PC-3 (cell line): ENCODE measurements around the gene TBL3. TPM values are rescaled to one million over a fixed set of nuclear protein-coding genes. Genes with fewer than 3 reads are reported as not detected.

Source experiments
- ATAC-seq: fragments of 200-7000 bp; cut with Tn5 transposase; 2 replicates; pipeline ENCODE4 v1.9.1; 2020; ENCODE audit warnings: mild to moderate bottlenecking, moderate library complexity
- BruUV-seq: library from RNA; stranded (reverse); fragments of 400-500 nt; replicated peaks from 2 replicates; lab custom pipeline; 2021; lab: Mats Ljungman, UMichigan
- CTCF ChIA-PET: fragments of 300-600 bp; sonication (Branson Sonifier 250); formaldehyde crosslinking; loops from one replicate; lab custom pipeline; 2022; ENCODE audit warnings: antibody characterized with exemption; lab: Charles Lee
- POLR2A ChIA-PET: fragments of 300-600 bp; sonication (Branson Sonifier 250); formaldehyde crosslinking; loops from one replicate; lab custom pipeline; 2022; ENCODE audit warnings: antibody characterized with exemption; ENCODE audit not compliant: unreplicated experiment; lab: Charles Lee
- DNase-seq: peaks from one replicate; pipeline ENCODE4 v3.0.0-alpha.2; 2015
- H2AFZ ChIP-seq: fragments of 300-600 bp; sonication (generic); 2 replicates; pipeline ENCODE4 v1.6.0; 2016; ENCODE audit warnings: antibody characterized with exemption, low read length
- H3F3A ChIP-seq: fragments of 300-600 bp; sonication (generic); one replicate; pipeline ENCODE4 v1.6.0; 2017; ENCODE audit warnings: antibody characterized with exemption, low read length, control low read depth, mild to moderate bottlenecking; ENCODE audit not compliant: unreplicated experiment
- H3K27ac ChIP-seq: fragments of 300-600 bp; sonication (generic); 2 replicates; pipeline ENCODE4 v1.5.1; 2016; ENCODE audit warnings: mild to moderate bottlenecking, low read length
- H3K27me3 ChIP-seq: fragments of 300-600 bp; sonication (generic); 2 replicates; pipeline ENCODE4 v1.6.1; 2016; ENCODE audit warnings: low read length, mixed read lengths
- H3K36me3 ChIP-seq: fragments of 300-600 bp; sonication (generic); 2 replicates; pipeline ENCODE4 v1.6.1; 2016; ENCODE audit warnings: low read depth, mixed run types, low read length, mixed read lengths
- H3K4me1 ChIP-seq: fragments of 300-600 bp; sonication (generic); 2 replicates; pipeline ENCODE4 v1.5.1; 2016; ENCODE audit warnings: low read length; ENCODE audit not compliant: insufficient read depth
- H3K4me2 ChIP-seq: fragments of 300-600 bp; sonication (generic); 2 replicates; pipeline ENCODE4 v1.6.0; 2016; ENCODE audit warnings: low read length
- H3K4me3 ChIP-seq: fragments of 300-600 bp; sonication (generic); 2 replicates; pipeline ENCODE4 v1.5.1; 2016; ENCODE audit warnings: mild to moderate bottlenecking, low read length, mixed read lengths
- H3K79me2 ChIP-seq: fragments of 300-600 bp; sonication (generic); 2 replicates; pipeline ENCODE4 v1.6.1; 2017; ENCODE audit warnings: low read length, mixed read lengths
- H3K9ac ChIP-seq: fragments of 300-600 bp; sonication (generic); 2 replicates; pipeline ENCODE4 v1.6.0; 2016; ENCODE audit warnings: mild to moderate bottlenecking, low read length
- H3K9me2 ChIP-seq: fragments of 300-600 bp; sonication (generic); replicated peaks from 2 replicates; pipeline ENCODE4 v1.6.1; 2016; ENCODE audit warnings: mixed run types, low read length, mixed read lengths
- H3K9me3 ChIP-seq: fragments of 300-600 bp; sonication (generic); 2 replicates; pipeline ENCODE4 v1.6.1; 2016; ENCODE audit warnings: low read length, mixed read lengths
- H4K20me1 ChIP-seq: fragments of 300-600 bp; sonication (generic); 2 replicates; pipeline ENCODE4 v1.6.1; 2016; ENCODE audit warnings: low read length, mixed read lengths
- EZH2 ChIP-seq: fragments of 300-600 bp; sonication (generic); IDR thresholded peaks from one replicate; pipeline ENCODE4 v1.6.1; 2017; ENCODE audit warnings: antibody characterized with exemption, mild to moderate bottlenecking, low read length; ENCODE audit not compliant: unreplicated experiment
- EZH2phosphoT487 ChIP-seq: fragments of 300-600 bp; sonication (generic); IDR thresholded peaks from 2 replicates; pipeline ENCODE4 v1.6.1; 2018; ENCODE audit warnings: mild to moderate bottlenecking, antibody characterized with exemption, low read length, borderline replicate concordance
- intact Hi-C: fragments of 100-400 bp; cut with micrococcal nuclease; formaldehyde crosslinking; loops from 2 replicates; pipeline ENCODE4 v1.9.0; 2023
- total RNA-seq: library from RNA; depleted of rRNA; stranded (reverse); fragments of >200 nt; gene quantifications from 2 replicates; pipeline ENCODE4 v1.2.3, GENCODE V29; 2014
- TF ChIP-seq, protein P1 (sequence below): fragments of 300-600 bp; sonication (generic); conservative IDR thresholded peaks from 2 replicates; pipeline ENCODE4 v1.5.1; 2017; ENCODE audit warnings: antibody characterized with exemption, low read depth, mild to moderate bottlenecking, low read length

The TBL3 gene
- total RNA-seq, 1 experiment from 2014 or later = 71.5 TPM

DNA sequence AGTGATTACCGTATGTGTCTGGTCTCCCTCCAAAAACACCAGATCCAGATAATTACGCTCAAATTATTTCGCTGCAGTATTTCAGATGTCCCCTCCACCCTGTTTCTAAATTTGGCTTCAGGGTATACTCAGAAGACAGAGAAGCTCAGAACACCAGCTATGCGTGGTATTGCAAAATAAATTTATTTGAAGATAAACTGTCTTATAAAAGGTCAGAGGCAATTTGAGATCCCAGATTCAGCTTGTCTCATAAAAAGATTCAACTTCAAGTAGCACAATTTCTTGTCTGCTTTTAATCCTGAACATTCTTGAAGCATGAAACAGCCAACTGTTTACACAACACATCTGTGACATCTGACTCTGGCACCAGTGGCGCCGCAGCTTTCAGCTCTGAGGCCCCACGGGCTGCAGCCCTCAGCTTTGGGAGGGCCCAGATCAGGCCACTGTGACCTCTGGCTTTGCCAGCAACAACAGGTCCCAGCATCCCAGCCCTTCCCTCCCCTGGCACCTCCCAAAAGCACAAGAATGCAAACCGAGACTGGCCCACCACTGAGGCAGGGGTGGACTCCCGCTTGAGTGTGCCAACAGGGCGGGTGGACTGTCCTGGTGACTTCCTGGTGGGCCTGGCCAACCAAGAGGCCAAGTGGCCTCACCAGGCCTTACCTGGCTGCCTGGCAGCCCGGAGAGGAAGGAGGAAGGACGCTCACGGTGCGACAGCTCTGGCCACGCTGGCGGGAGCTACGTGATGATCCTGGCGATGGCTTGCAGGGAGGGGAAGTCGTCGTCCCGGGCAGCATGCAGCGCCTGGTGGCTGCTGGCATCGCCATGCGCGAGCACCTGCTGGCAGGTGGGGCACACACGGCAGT lies 25.9 kb downstream of the TBL3 start:
- DNase-seq (no peak), ATAC-seq (no peak)
- no peak overlapping the region for H3K27ac ChIP-seq
- peaks cover 4% of the 10 kb centered on the region; the same call in 1 of the 2 replicates for H3K4me1 ChIP-seq
- H3K9me3 ChIP-seq = no peaks in the 10 kb centered on the region
- no peak overlapping the region for H3K4me2 ChIP-seq
- ChIA-PET POLR2A (no interaction called here), CTCF (interaction anchor here (0.5 kb wide), 1 partner anchor 168 kb away, joined by 3 read pairs; no protein-coding TSS in a partner anchor)
- peaks cover 3% of the 10 kb centered on the region; the same call in 1 of the 2 replicates for H3K36me3 ChIP-seq
- H3K9ac ChIP-seq = no peak overlapping the region
- intact Hi-C loops = no loop called here
- no peak overlapping the region for H3K4me3 ChIP-seq
- H3K9me2 ChIP-seq = no peaks in the 10 kb centered on the region
- H3K27me3 ChIP-seq = no peaks in the 10 kb centered on the region
- TSS peak; percentile 25 for BruUV-seq
- H3K79me2 ChIP-seq = no peaks in the 10 kb centered on the region
- H3F3A ChIP-seq = no peaks in the 10 kb centered on the region
- TF ChIP-seq EZH2 (no peak), EZH2phosphoT487 (no peak)
- TF ChIP-seq, protein P1, sequence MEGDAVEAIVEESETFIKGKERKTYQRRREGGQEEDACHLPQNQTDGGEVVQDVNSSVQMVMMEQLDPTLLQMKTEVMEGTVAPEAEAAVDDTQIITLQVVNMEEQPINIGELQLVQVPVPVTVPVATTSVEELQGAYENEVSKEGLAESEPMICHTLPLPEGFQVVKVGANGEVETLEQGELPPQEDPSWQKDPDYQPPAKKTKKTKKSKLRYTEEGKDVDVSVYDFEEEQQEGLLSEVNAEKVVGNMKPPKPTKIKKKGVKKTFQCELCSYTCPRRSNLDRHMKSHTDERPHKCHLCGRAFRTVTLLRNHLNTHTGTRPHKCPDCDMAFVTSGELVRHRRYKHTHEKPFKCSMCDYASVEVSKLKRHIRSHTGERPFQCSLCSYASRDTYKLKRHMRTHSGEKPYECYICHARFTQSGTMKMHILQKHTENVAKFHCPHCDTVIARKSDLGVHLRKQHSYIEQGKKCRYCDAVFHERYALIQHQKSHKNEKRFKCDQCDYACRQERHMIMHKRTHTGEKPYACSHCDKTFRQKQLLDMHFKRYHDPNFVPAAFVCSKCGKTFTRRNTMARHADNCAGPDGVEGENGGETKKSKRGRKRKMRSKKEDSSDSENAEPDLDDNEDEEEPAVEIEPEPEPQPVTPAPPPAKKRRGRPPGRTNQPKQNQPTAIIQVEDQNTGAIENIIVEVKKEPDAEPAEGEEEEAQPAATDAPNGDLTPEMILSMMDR = no peak
- no peak overlapping the region for H2AFZ ChIP-seq
- no peaks in the 10 kb centered on the region for H4K20me1 ChIP-seq

DNA sequence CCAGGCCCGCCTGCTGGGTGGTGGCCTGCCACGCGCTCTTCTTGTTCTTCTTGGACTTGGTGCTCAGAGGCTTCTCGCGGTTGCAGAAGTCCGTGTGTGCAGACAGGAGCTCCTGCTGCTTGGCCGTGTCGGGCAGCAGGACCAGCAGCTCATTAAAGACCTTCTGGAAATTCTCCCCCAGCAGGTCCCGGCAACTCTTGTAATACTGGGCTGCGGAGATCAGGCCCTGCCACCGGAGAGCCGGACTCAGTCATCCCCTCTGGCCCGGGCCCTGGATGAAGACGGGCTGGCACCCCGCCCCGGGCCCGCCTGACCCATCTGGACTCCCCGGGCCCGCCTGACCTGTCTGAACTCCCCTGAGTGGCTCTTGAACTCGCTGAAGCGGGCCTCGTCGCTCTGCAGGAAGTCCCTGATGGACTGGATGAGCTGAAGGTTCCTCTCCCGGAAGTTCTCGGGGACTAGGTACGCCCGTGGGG lies 26.5 kb downstream of the TBL3 start:
- peaks cover 3% of the 10 kb centered on the region; the same call in 1 of the 2 replicates for H3K36me3 ChIP-seq
- BruUV-seq = no TSS peak

More for the DNA sequence above, 26.5 kb downstream of the TBL3 start:
- Histone ChIP-seq H3K9me2 (no peaks in the 10 kb centered on the region), H3F3A (no peaks in the 10 kb centered on the region), H3K27me3 (no peaks in the 10 kb centered on the region), H3K27ac (no peak overlapping the region), H3K9me3 (no peaks in the 10 kb centered on the region), H3K4me2 (no peak overlapping the region), H3K9ac (no peak overlapping the region), H3K79me2 (peaks cover 4% of the 10 kb centered on the region), H2AFZ (no peak overlapping the region), H3K4me1 (peaks cover 3% of the 10 kb centered on the region; the same call in 1 of the 2 replicates), H4K20me1 (peaks cover 3% of the 10 kb centered on the region; the same call in 1 of the 2 replicates), H3K4me3 (no peak overlapping the region)
- DNase-seq (no peak), ATAC-seq (no peak)
- ChIA-PET CTCF (no interaction called here), POLR2A (no interaction called here)
- intact Hi-C loops = no loop called here
- TF ChIP-seq, protein P1 = no peak
- TF ChIP-seq EZH2phosphoT487 = no peak
- TF ChIP-seq EZH2 = no peak
